Endodermal cell (in vitro differentiated cells): ENCODE results near the gene NCBP1. TPM values are rescaled to one million over a fixed set of nuclear protein-coding genes. Genes with fewer than 3 reads are reported as not detected.

Source experiments
- DNase-seq: peaks from one replicate; pipeline ENCODE4 v3.0.0-alpha.2; 2017
- H3K27ac ChIP-seq: 2 replicates; pipeline ENCODE4 v1.5.1; 2013; ENCODE audit warnings: mild to moderate bottlenecking, low read depth, low read length, moderate library complexity
- H3K27me3 ChIP-seq: 2 replicates; pipeline ENCODE4 v1.6.1; 2013; ENCODE audit warnings: mild to moderate bottlenecking, low read length, moderate library complexity; ENCODE audit not compliant: insufficient read depth, control insufficient read depth, poor library complexity, severe bottlenecking
- H3K36me3 ChIP-seq: 2 replicates; pipeline ENCODE4 v1.7.0; 2013; ENCODE audit warnings: mild to moderate bottlenecking, low read length, moderate library complexity; ENCODE audit not compliant: control insufficient read depth, insufficient read depth
- H3K4me1 ChIP-seq: one replicate; pipeline ENCODE4 v1.7.0; 2013; ENCODE audit warnings: low read length; ENCODE audit not compliant: control insufficient read depth, insufficient read depth
- H3K4me3 ChIP-seq: 2 replicates; pipeline ENCODE4 v1.5.1; 2013; ENCODE audit warnings: mild to moderate bottlenecking, low read length, moderate library complexity
- H3K9ac ChIP-seq: 2 replicates; pipeline ENCODE4 v1.6.1; 2013; ENCODE audit warnings: mild to moderate bottlenecking, low read length, moderate library complexity; ENCODE audit not compliant: poor library complexity, severe bottlenecking; ENCODE audit errors: extremely low read depth
- H3K9me3 ChIP-seq: 2 replicates; pipeline ENCODE4 v1.6.1; 2013; ENCODE audit warnings: mild to moderate bottlenecking, low read length, moderate library complexity; ENCODE audit not compliant: control insufficient read depth
- H3K27ac Mint-ChIP-seq: 2 replicates; pipeline ENCODE4 v1.8.0; 2020; ENCODE audit warnings: mixed read lengths
- H3K27me3 Mint-ChIP-seq: 2 replicates; pipeline ENCODE4 v1.8.0; 2021; ENCODE audit warnings: mild to moderate bottlenecking, mixed read lengths; ENCODE audit not compliant: insufficient read depth
- H3K36me3 Mint-ChIP-seq: 2 replicates; pipeline ENCODE4 v1.8.0; 2020; ENCODE audit warnings: low read depth, mixed read lengths
- H3K4me1 Mint-ChIP-seq: 2 replicates; pipeline ENCODE4 v1.8.0; 2020; ENCODE audit warnings: mixed read lengths
- H3K4me3 Mint-ChIP-seq: 2 replicates; pipeline ENCODE4 v1.8.0; 2020; ENCODE audit warnings: mild to moderate bottlenecking, moderate library complexity, mixed read lengths
- H3K9me3 Mint-ChIP-seq: 2 replicates; pipeline ENCODE4 v1.8.0; 2020; ENCODE audit warnings: mild to moderate bottlenecking, mixed read lengths
- WGBS, 2 experiments: methylation state at CpG; one replicate each; pipeline versions ENCODE4 v1.1.5 to v1.1.7; 2013; ENCODE audit warnings: missing lambda C conversion rate in 2 of 2, mixed read lengths in 1 of 2; ENCODE audit not compliant: insufficient coverage in 1 of 2, insufficient read length in 1 of 2; 5-methylcytosine and 5-hydroxymethylcytosine counted together
- total RNA-seq, 2 donors: library from RNA; stranded (reverse); fragmentation: NEBNext Ultra II Directional in 1 of 2; extraction: Animal tissue kit (Norgen Biotek cat#: 25700) in 1 of 2; gene quantifications; 2 replicates in 1 of 2; 3 replicates in 1 of 2; pipeline ENCODE4 v1.2.1, GENCODE V29; 2021
- TF ChIP-seq, protein P1 (sequence below): fragments of 200-600 bp; sonication (generic); conservative IDR thresholded peaks from 2 replicates; pipeline ENCODE4 v1.5.0; 2021; ENCODE audit warnings: antibody characterized with exemption, mild to moderate bottlenecking

Gene NCBP1
- total RNA-seq, 2 donors from 2014 or later, result 47.0 to 51.7 TPM

DNA sequence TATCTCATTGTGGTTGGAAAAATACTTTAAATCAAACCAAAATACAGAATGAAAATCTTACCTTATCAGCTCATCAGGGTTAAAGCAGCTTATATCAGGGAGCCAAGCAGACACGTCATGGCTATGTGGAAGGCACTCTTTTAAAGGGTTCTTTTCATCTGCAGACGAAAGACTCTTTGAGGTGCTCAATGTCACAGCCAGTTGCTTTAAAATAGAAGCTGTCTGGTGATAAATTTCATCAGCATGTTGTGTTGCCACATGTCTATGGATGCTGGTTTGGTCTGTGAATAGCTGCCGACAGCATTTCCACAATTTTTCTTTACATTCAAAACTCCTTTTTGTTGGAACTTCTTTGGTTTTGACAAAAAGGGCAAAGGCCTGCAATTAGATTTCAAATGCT lies 8.0 kb upstream of the NCBP1 start:
- TF ChIP-seq, protein P1, sequence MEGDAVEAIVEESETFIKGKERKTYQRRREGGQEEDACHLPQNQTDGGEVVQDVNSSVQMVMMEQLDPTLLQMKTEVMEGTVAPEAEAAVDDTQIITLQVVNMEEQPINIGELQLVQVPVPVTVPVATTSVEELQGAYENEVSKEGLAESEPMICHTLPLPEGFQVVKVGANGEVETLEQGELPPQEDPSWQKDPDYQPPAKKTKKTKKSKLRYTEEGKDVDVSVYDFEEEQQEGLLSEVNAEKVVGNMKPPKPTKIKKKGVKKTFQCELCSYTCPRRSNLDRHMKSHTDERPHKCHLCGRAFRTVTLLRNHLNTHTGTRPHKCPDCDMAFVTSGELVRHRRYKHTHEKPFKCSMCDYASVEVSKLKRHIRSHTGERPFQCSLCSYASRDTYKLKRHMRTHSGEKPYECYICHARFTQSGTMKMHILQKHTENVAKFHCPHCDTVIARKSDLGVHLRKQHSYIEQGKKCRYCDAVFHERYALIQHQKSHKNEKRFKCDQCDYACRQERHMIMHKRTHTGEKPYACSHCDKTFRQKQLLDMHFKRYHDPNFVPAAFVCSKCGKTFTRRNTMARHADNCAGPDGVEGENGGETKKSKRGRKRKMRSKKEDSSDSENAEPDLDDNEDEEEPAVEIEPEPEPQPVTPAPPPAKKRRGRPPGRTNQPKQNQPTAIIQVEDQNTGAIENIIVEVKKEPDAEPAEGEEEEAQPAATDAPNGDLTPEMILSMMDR, result no peak
- Mint-ChIP-seq H3K4me1 (peaks cover 8% of the 10 kb centered on the region), H3K9me3 (peaks cover 35% of the 10 kb centered on the region), H3K36me3 (peaks cover 57% of the 10 kb centered on the region), H3K27ac (no peak overlapping the region), H3K4me3 (no peak overlapping the region), H3K27me3 (no peaks in the 10 kb centered on the region)
- WGBS, 2 experiments, result 62 to 100% methylated on average over 2 to 3 of the region's 3 CpGs
- H3K36me3 ChIP-seq, result peaks cover 64% of the 10 kb centered on the region
- no peak overlapping the region for H3K9ac ChIP-seq
- H3K4me3 ChIP-seq, result no peak overlapping the region
- H3K27me3 ChIP-seq, result no peaks in the 10 kb centered on the region
- H3K4me1 ChIP-seq, result no peaks in the 10 kb centered on the region
- no peak overlapping the region for H3K27ac ChIP-seq
- no peak for DNase-seq
- H3K9me3 ChIP-seq, result peaks cover 37% of the 10 kb centered on the region

DNA sequence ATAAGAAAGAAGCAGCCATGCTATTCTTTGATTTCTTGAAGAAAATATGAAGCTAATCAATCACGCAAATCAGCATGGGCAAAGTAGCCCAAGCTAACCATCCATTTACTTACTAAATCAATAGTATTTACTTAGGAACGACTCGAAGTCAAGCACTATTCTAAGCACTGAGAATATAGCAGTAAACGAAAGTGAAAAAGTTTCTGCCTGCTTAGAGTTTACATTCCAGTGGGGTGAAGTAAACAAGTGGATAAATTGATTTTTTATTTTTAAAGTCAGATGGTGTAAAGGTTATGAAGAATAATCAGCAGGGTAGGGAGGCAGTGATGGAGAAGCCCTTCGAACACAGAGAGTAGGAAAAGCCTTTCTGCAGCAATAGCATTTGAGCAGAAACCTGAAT lies 6.0 kb upstream of the NCBP1 start:
- peaks cover 37% of the 10 kb centered on the region for H3K36me3 Mint-ChIP-seq
- 96 to 100% methylated on average over 2 to 5 of the region's 5 CpGs for WGBS, 2 experiments
- peaks cover 11% of the 10 kb centered on the region for H3K4me1 Mint-ChIP-seq
- H3K4me3 Mint-ChIP-seq, result no peak overlapping the region
- no peaks in the 10 kb centered on the region for H3K27me3 Mint-ChIP-seq
- Histone ChIP-seq H3K9me3 (peaks cover 20% of the 10 kb centered on the region), H3K27ac (no peak overlapping the region), H3K36me3 (peaks cover 44% of the 10 kb centered on the region), H3K9ac (no peak overlapping the region), H3K4me1 (no peaks in the 10 kb centered on the region), H3K4me3 (no peak overlapping the region), H3K27me3 (no peaks in the 10 kb centered on the region)
- TF ChIP-seq, protein P1, result no peak
- DNase-seq, result no peak
- H3K27ac Mint-ChIP-seq, result no peak overlapping the region
- H3K9me3 Mint-ChIP-seq, result peaks cover 15% of the 10 kb centered on the region

DNA sequence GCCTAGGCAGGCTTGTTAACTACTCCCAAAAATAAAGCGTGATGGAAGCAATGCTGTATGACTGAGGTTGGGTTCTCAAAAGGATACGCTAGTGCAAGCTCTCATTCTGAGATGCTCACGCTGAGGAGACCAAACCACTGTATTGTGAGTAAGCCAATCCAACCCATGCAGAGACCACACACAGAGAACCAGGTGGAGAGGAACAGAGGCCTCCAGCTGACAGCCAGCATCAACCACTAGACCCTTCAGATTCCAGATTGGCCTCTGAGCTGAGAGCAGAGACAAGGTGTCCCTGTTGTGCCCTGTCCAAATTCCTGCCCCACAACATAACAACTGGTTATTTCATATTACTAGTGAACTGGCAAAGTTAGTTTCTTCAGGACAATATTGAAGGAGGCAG lies 5.0 kb upstream of the NCBP1 start:
- Histone ChIP-seq H3K27me3 (no peaks in the 10 kb centered on the region), H3K4me3 (no peak overlapping the region), H3K9ac (no peak overlapping the region), H3K9me3 (peaks cover 9% of the 10 kb centered on the region), H3K36me3 (peaks cover 34% of the 10 kb centered on the region), H3K4me1 (no peaks in the 10 kb centered on the region), H3K27ac (no peak overlapping the region)
- Mint-ChIP-seq H3K4me3 (no peak overlapping the region), H3K9me3 (peaks cover 6% of the 10 kb centered on the region), H3K4me1 (peaks cover 11% of the 10 kb centered on the region), H3K27ac (no peak overlapping the region), H3K27me3 (no peaks in the 10 kb centered on the region), H3K36me3 (peaks cover 26% of the 10 kb centered on the region)
- TF ChIP-seq, protein P1, result no peak
- DNase-seq, result peak; percentile 51
- WGBS, 2 experiments, result 83 to 100% methylated on average over 2 to 3 of the region's 3 CpGs
